ENCODE data around the gene MACF1.
"Not testable (repeated sequence)": the region's sequence is repeated elsewhere in the genome, so short reads cannot be mapped to it uniquely, and the experiment has no call there.

MACF1 gene

DNA sequence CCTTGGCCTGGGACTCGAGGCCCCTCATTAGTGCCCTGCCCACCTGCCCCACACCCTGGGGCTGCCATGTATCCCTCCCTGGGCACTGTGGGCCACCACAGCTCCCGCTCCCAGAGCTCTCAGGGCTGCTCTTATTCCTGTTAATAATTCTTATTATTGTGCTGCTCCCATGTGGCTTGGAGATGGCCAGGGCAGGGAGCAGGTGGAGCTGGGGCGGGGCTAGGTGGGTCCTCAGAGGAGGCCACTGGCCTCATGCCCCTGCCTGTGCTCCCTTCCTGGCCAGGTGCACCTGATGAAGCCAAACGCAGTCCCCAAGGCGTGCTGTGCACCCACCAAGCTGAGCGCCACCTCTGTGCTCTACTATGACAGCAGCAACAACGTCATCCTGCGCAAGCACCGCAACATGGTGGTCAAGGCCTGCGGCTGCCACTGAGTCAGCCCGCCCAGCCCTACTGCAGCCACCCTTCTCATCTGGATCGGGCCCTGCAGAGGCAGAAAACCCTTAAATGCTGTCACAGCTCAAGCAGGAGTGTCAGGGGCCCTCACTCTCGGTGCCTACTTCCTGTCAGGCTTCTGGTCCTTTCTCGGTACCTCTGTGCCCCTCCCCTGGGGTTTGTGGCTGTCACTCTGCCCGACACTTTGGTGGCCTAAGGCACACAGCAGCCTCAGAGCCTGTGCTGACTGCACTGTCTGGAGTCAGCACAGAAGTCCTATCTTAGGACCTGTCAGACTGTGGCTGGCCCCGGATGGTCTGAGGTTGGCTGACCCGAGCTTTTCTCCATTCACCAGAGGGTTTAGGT is 321.1 kb downstream of the MACF1 start:
- Histone ChIP-seq H3K9me3 (ENCODE audit: insufficient read depth, low read depth, low read length) (no peaks in the 10 kb centered on the region), H3K79me1 (ENCODE audit: low read length) (no peaks in the 10 kb centered on the region)
- no CpG with 5 or more reads among the region's 17 CpGs for WGBS (ENCODE audit: extremely low coverage, insufficient coverage, insufficient read length)

DNA sequence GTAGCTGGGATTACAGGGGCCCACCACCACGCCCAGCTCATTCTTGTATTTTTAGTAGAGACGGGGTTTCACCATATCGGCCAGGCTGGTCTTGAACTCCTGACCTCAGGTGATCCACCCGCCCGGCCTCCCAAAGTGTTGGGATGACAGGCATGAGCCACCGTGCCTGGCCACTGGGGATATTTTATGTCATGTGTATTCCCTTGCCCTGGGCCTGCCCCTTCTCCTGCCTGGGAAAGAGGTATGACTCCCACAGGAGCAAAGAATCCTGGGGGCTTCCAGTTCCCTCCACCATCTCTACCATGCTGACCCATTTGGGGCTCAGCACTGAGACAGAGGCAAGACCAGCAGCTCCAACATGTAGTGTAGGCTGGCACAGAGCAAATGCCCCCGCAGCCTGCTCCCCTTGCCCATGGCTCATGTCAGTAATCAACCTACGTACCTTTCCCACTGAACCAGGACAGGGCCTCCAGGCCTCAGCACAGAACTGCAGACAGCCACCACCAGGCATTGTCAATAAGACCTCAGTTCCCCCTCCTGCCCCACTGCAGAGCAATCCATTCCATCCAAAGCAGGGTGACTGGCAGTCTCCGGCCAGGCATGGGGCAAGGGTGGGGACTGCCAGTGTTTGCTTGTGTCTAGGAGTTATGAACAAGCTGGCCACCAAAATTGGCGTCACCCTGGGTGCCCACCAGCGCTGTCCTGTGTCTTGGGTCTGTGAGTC is 322.1 kb downstream of the MACF1 start:
- no peak overlapping the region for H3K4me2 ChIP-seq (ENCODE audit: low read length)
- no peak overlapping the region for H2AFZ ChIP-seq (ENCODE audit: insufficient read depth, low read length, poor library complexity)
- no peak overlapping the region for H2BK120ac ChIP-seq (ENCODE audit: insufficient read depth, low read length, poor library complexity)
- no peak overlapping the region for H2AK5ac ChIP-seq (ENCODE audit: low read length)
- peaks cover 13 to 14% of the 10 kb centered on the region in 2 experiments for H3K36me3 ChIP-seq (ENCODE audit: control insufficient read depth in 1 of 2, insufficient read depth in 2 of 2, low read length in 2 of 2)
- H3K4me3 ChIP-seq (ENCODE audit: low read depth, low read length), result no peak overlapping the region
- no peak overlapping the region for H2BK12ac ChIP-seq (ENCODE audit: low read length)
- H3K4ac ChIP-seq (ENCODE audit: low read depth, low read length), result no peak overlapping the region
- no peak overlapping the region for H3K27ac ChIP-seq (ENCODE audit: low read depth, low read length)
- H4K8ac ChIP-seq (ENCODE audit: low read depth, low read length), result no peak overlapping the region
- no peaks in the 10 kb centered on the region for H3K27me3 ChIP-seq (ENCODE audit: insufficient read depth, low read length)
- H3K9ac ChIP-seq (ENCODE audit: low read length), result no peak overlapping the region
- H3K9me3 ChIP-seq (ENCODE audit: insufficient read depth, low read depth, low read length), result no peaks in the 10 kb centered on the region
- no peaks in the 10 kb centered on the region for H3K79me2 ChIP-seq (ENCODE audit: control insufficient read depth, insufficient read depth, low read length, poor library complexity)
- no peak for DNase-seq
- no peak overlapping the region for H4K91ac ChIP-seq (ENCODE audit: low read depth, low read length)
- no peak overlapping the region for H3K23ac ChIP-seq (ENCODE audit: low read length)
- H4K12ac ChIP-seq (ENCODE audit: low read depth, low read length), result no peak overlapping the region
- H3K4me1 ChIP-seq (ENCODE audit: control insufficient read depth in 1 of 2, insufficient read depth in 2 of 2, low read length in 2 of 2), result peaks cover 0 to 3% of the 10 kb centered on the region in 2 experiments
- H3K14ac ChIP-seq (ENCODE audit: low read length), result no peak overlapping the region
- H3K18ac ChIP-seq (ENCODE audit: low read length), result no peak overlapping the region
- no CpG with 5 or more reads among the region's 11 CpGs for WGBS (ENCODE audit: extremely low coverage, insufficient coverage, insufficient read length)
- H3K79me1 ChIP-seq (ENCODE audit: low read length), result no peaks in the 10 kb centered on the region
- no peak overlapping the region for H2BK5ac ChIP-seq (ENCODE audit: low read depth, low read length, poor library complexity)

More for the DNA sequence above, 321.1 kb downstream of the MACF1 start:
- H3K36me3 ChIP-seq (ENCODE audit: control insufficient read depth in 1 of 2, insufficient read depth in 2 of 2, low read length in 2 of 2), result peaks cover 13 to 14% of the 10 kb centered on the region in 2 experiments
- H3K27me3 ChIP-seq (ENCODE audit: insufficient read depth, low read length), result no peaks in the 10 kb centered on the region
- no peak overlapping the region for H2BK5ac ChIP-seq (ENCODE audit: low read depth, low read length, poor library complexity)
- H3K4ac ChIP-seq (ENCODE audit: low read depth, low read length), result no peak overlapping the region
- DNase-seq, result no peak
- H2AK5ac ChIP-seq (ENCODE audit: low read length), result no peak overlapping the region
- no peak overlapping the region for H3K9ac ChIP-seq (ENCODE audit: low read length)
- H3K79me2 ChIP-seq (ENCODE audit: control insufficient read depth, insufficient read depth, low read length, poor library complexity), result no peaks in the 10 kb centered on the region
- no peak overlapping the region for H2BK12ac ChIP-seq (ENCODE audit: low read length)
- H2AFZ ChIP-seq (ENCODE audit: insufficient read depth, low read length, poor library complexity), result no peak overlapping the region
- H3K18ac ChIP-seq (ENCODE audit: low read length), result no peak overlapping the region
- no peak overlapping the region for H4K8ac ChIP-seq (ENCODE audit: low read depth, low read length)
- no peak overlapping the region for H3K4me2 ChIP-seq (ENCODE audit: low read length)
- no peak overlapping the region for H3K23ac ChIP-seq (ENCODE audit: low read length)
- H4K12ac ChIP-seq (ENCODE audit: low read depth, low read length), result no peak overlapping the region
- no peak overlapping the region for H3K14ac ChIP-seq (ENCODE audit: low read length)
- no peak overlapping the region for H4K91ac ChIP-seq (ENCODE audit: low read depth, low read length)
- H2BK120ac ChIP-seq (ENCODE audit: insufficient read depth, low read length, poor library complexity), result no peak overlapping the region
- H3K4me1 ChIP-seq (ENCODE audit: control insufficient read depth in 1 of 2, insufficient read depth in 2 of 2, low read length in 2 of 2), result peaks cover 0 to 3% of the 10 kb centered on the region in 2 experiments
- no peak overlapping the region for H3K4me3 ChIP-seq (ENCODE audit: low read depth, low read length)
- H3K27ac ChIP-seq (ENCODE audit: low read depth, low read length), result no peak overlapping the region

DNA sequence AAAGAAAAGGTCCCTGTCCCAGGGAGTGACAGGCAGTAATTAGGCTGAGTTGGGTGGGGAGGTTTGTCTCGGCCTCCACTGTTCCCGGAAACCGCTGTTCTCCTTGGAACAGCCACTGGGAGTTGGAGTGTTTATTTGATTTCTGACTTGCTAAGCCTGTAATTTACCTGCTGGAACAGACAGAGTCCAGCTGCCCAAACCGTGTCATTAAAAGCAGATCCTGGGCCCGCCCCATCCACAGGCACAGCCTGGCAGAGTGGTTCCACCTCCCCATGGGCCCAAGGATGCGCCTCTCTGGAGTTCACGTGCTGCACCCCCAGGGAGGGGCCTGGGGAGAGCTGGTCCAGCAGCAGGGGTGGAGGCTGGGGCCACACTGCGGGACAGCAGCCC is 322.7 kb downstream of the MACF1 start:
- not testable (repeated sequence) for H3K14ac ChIP-seq (ENCODE audit: low read length); H2BK120ac ChIP-seq (ENCODE audit: insufficient read depth, low read length, poor library complexity); H3K18ac ChIP-seq (ENCODE audit: low read length); H3K79me2 ChIP-seq (ENCODE audit: control insufficient read depth, insufficient read depth, low read length, poor library complexity); H3K9ac ChIP-seq (ENCODE audit: low read length); H2BK12ac ChIP-seq (ENCODE audit: low read length); H4K8ac ChIP-seq (ENCODE audit: low read depth, low read length); H3K79me1 ChIP-seq (ENCODE audit: low read length); H2AK5ac ChIP-seq (ENCODE audit: low read length); H3K27me3 ChIP-seq (ENCODE audit: insufficient read depth, low read length); H2AFZ ChIP-seq (ENCODE audit: insufficient read depth, low read length, poor library complexity); H3K27ac ChIP-seq (ENCODE audit: low read depth, low read length); H4K91ac ChIP-seq (ENCODE audit: low read depth, low read length); H3K4me1 ChIP-seq (ENCODE audit: control insufficient read depth in 1 of 2, insufficient read depth in 2 of 2, low read length in 2 of 2); H3K23ac ChIP-seq (ENCODE audit: low read length); H2BK5ac ChIP-seq (ENCODE audit: low read depth, low read length, poor library complexity); H3K4me2 ChIP-seq (ENCODE audit: low read length); H4K12ac ChIP-seq (ENCODE audit: low read depth, low read length); DNase-seq; H3K9me3 ChIP-seq (ENCODE audit: insufficient read depth, low read depth, low read length); H3K4ac ChIP-seq (ENCODE audit: low read depth, low read length); H3K4me3 ChIP-seq (ENCODE audit: low read depth, low read length)
- H3K36me3 ChIP-seq (ENCODE audit: control insufficient read depth in 1 of 2, insufficient read depth in 2 of 2, low read length in 2 of 2), result peaks cover 13 to 14% of the 10 kb centered on the region in 2 experiments
- no CpG with 5 or more reads among the region's 8 CpGs for WGBS (ENCODE audit: extremely low coverage, insufficient coverage, insufficient read length)

DNA sequence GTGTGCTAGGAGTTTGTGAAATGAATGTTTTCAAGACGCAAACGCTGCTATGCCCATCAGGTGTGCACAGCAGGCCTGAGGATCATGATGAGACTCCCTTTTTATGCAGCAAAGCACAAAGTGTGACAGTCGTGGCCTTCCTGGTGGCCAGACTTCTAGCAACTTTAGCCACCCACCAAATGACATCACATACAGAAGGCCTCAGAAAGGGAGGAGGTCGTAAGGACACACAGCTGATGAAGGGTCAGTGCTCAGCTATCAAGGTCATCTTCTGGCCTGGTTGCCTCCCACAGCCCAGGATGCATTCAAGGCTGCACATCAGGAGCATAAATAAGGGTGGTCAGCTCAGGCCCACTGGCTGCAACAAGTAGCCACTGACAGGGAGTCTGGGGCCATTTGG is 323.6 kb downstream of the MACF1 start:
- Histone ChIP-seq H3K9ac (ENCODE audit: low read length) (no peak overlapping the region), H2AK5ac (ENCODE audit: low read length) (no peak overlapping the region), H3K79me1 (ENCODE audit: low read length) (no peaks in the 10 kb centered on the region), H4K8ac (ENCODE audit: low read depth, low read length) (no peak overlapping the region), H3K79me2 (ENCODE audit: control insufficient read depth, insufficient read depth, low read length, poor library complexity) (no peaks in the 10 kb centered on the region), H2AFZ (ENCODE audit: insufficient read depth, low read length, poor library complexity) (no peak overlapping the region), H3K23ac (ENCODE audit: low read length) (no peak overlapping the region), H3K27ac (ENCODE audit: low read depth, low read length) (no peak overlapping the region), H3K9me3 (ENCODE audit: insufficient read depth, low read depth, low read length) (no peaks in the 10 kb centered on the region), H3K14ac (ENCODE audit: low read length) (no peak overlapping the region), H4K12ac (ENCODE audit: low read depth, low read length) (no peak overlapping the region), H3K27me3 (ENCODE audit: insufficient read depth, low read length) (no peaks in the 10 kb centered on the region), H3K36me3 (ENCODE audit: control insufficient read depth in 1 of 2, insufficient read depth in 2 of 2, low read length in 2 of 2) (peaks cover 13 to 14% of the 10 kb centered on the region in 2 experiments), H3K4me2 (ENCODE audit: low read length) (no peak overlapping the region), H2BK5ac (ENCODE audit: low read depth, low read length, poor library complexity) (no peak overlapping the region), H2BK120ac (ENCODE audit: insufficient read depth, low read length, poor library complexity) (no peak overlapping the region), H4K91ac (ENCODE audit: low read depth, low read length) (no peak overlapping the region), H3K4ac (ENCODE audit: low read depth, low read length) (no peak overlapping the region), H2BK12ac (ENCODE audit: low read length) (no peak overlapping the region), H3K4me1 (ENCODE audit: control insufficient read depth in 1 of 2, insufficient read depth in 2 of 2, low read length in 2 of 2) (peaks cover 0 to 3% of the 10 kb centered on the region in 2 experiments), H3K4me3 (ENCODE audit: low read depth, low read length) (no peak overlapping the region), H3K18ac (ENCODE audit: low read length) (no peak overlapping the region)
- no peak for DNase-seq
- no CpG with 5 or more reads among the region's 4 CpGs for WGBS (ENCODE audit: extremely low coverage, insufficient coverage, insufficient read length)
